SK-N-SH treated with all-trans-retinoic acid at 6 μM for 48 hours (cell line): ENCODE data around the gene HOXA6.
A peak's percentile ranks its signal among the peaks of the same experiment; 100 is the strongest.

ENCODE experiments used
- ATAC-seq: fragments of 200-7000 bp; cut with Tn5 transposase; 3 replicates; pipeline ENCODE4 v1.9.1; 2020; ENCODE audit warnings: mild to moderate bottlenecking, moderate library complexity
- CREB5 ChIP-seq: fragments of 250-450 bp; sonication (Bioruptor Pico); IDR thresholded peaks from 2 replicates; pipeline ENCODE4 v1.5.1; 2020; ENCODE audit warnings: low read depth, mild to moderate bottlenecking, moderate library complexity
- CSDC2 ChIP-seq: fragments of 250-450 bp; sonication (Bioruptor Pico); IDR thresholded peaks from 2 replicates; pipeline ENCODE4 v1.5.0; 2020; ENCODE audit warnings: mild to moderate bottlenecking, moderate library complexity
- GLIS3 ChIP-seq: fragments of 250-450 bp; sonication (Bioruptor Pico); IDR thresholded peaks from 2 replicates; pipeline ENCODE4 v1.5.0; 2020; ENCODE audit warnings: mild to moderate bottlenecking, moderate library complexity
- OSR1 ChIP-seq: fragments of 250-450 bp; sonication (Bioruptor Pico); IDR thresholded peaks from 2 replicates; pipeline ENCODE4 v1.8.0; 2022; ENCODE audit warnings: moderate library complexity, mild to moderate bottlenecking, inconsistent platforms
- PATZ1 ChIP-seq: fragments of 250-450 bp; sonication (Bioruptor Pico); IDR thresholded peaks from 2 replicates; pipeline ENCODE4 v1.8.0; 2020; ENCODE audit warnings: mild to moderate bottlenecking, moderate library complexity, borderline replicate concordance
- POU6F1 ChIP-seq: fragments of 250-450 bp; sonication (Bioruptor Pico); IDR thresholded peaks from 2 replicates; pipeline ENCODE4 v1.8.0; 2021; ENCODE audit warnings: low read depth, mild to moderate bottlenecking, moderate library complexity, borderline replicate concordance
- PPARA ChIP-seq: fragments of 250-450 bp; sonication (Bioruptor Pico); IDR thresholded peaks from 2 replicates; pipeline ENCODE4 v1.5.0; 2020; ENCODE audit warnings: mild to moderate bottlenecking, borderline replicate concordance
- SNAI2 ChIP-seq: fragments of 250-450 bp; sonication (Bioruptor Pico); IDR thresholded peaks from 2 replicates; pipeline ENCODE4 v1.5.0; 2020; ENCODE audit warnings: mild to moderate bottlenecking, moderate library complexity
- TCF4 ChIP-seq: fragments of 250-450 bp; sonication (Bioruptor Pico); IDR thresholded peaks from 2 replicates; pipeline ENCODE4 v1.8.0; 2021; ENCODE audit warnings: mild to moderate bottlenecking, moderate library complexity, borderline replicate concordance
- TSHZ2 ChIP-seq: fragments of 250-450 bp; sonication (Bioruptor Pico); IDR thresholded peaks from 2 replicates; pipeline ENCODE4 v1.5.0; 2020; ENCODE audit warnings: mild to moderate bottlenecking, moderate library complexity
- ZC3H10 ChIP-seq: fragments of 250-450 bp; sonication (Bioruptor Pico); IDR thresholded peaks from 2 replicates; pipeline ENCODE4 v1.5.1; 2021; ENCODE audit warnings: mild to moderate bottlenecking, moderate library complexity
- ZFP3 ChIP-seq: fragments of 250-450 bp; sonication (Bioruptor Pico); IDR thresholded peaks from 2 replicates; pipeline ENCODE4 v1.5.0; 2020; ENCODE audit warnings: mild to moderate bottlenecking, moderate library complexity
- ZFP30 ChIP-seq: fragments of 450-650 bp; formaldehyde crosslinking; IDR thresholded peaks from 2 replicates; pipeline ENCODE4 v1.5.0; 2022; ENCODE audit warnings: mild to moderate bottlenecking, moderate library complexity
- ZNF70 ChIP-seq: fragments of 450-650 bp; formaldehyde crosslinking; IDR thresholded peaks from 2 replicates; pipeline ENCODE4 v1.5.0; 2020; ENCODE audit warnings: mild to moderate bottlenecking, moderate library complexity

HOXA6 gene

GRCh38 chr7:27130540-27131389 lies 16.8 kb downstream of the HOXA6 start, which contains the start of gene HOXA4:
Gene HOXA4, minus strand, starts transcription at chr7:27130757. Its CDS starts 24 bp downstream, at chr7:27130733.
- ATAC-seq = peak; percentile 71

GRCh38 chr7:27129729-27130539 lies 17.6 kb downstream of the HOXA6 start:
- TF ChIP-seq TCF4 (CRISPR knock-in tag) (no peak), GLIS3 (no peak)

More at GRCh38 chr7:27130540-27131389, 16.8 kb downstream of the HOXA6 start, which contains the start of gene HOXA4:
- TF ChIP-seq POU6F1 (no peak), ZFP30 (CRISPR knock-in tag) (no peak), TSHZ2 (CRISPR knock-in tag) (no peak), GLIS3 (no peak), SNAI2 (no peak), ZNF70 (CRISPR knock-in tag) (no peak), PATZ1 (CRISPR knock-in tag) (no peak), ZC3H10 (CRISPR knock-in tag) (no peak), OSR1 (CRISPR knock-in tag) (no peak), ZFP3 (no peak)

GRCh38 chr7:27128776-27129728 lies 18.5 kb downstream of the HOXA6 start:
- ATAC-seq = no peak
- TF ChIP-seq OSR1 (CRISPR knock-in tag) = no peak
- no peak for TF ChIP-seq ZC3H10 (CRISPR knock-in tag)
- no peak for TF ChIP-seq PATZ1 (CRISPR knock-in tag)
- no peak for TF ChIP-seq CSDC2 (CRISPR knock-in tag)
- no peak for TF ChIP-seq CREB5
- no peak for TF ChIP-seq PPARA (CRISPR knock-in tag)

More at GRCh38 chr7:27129729-27130539, 17.6 kb downstream of the HOXA6 start:
- ATAC-seq = no peak
